Measurements from ENCODE around the gene NCOA1. TPM values are rescaled to one million over a fixed set of nuclear protein-coding genes. Genes with fewer than 3 reads are reported as not detected.

The NCOA1 gene
- total RNA-seq, 1 experiment from 2014 or later = 15.4 TPM

DNA sequence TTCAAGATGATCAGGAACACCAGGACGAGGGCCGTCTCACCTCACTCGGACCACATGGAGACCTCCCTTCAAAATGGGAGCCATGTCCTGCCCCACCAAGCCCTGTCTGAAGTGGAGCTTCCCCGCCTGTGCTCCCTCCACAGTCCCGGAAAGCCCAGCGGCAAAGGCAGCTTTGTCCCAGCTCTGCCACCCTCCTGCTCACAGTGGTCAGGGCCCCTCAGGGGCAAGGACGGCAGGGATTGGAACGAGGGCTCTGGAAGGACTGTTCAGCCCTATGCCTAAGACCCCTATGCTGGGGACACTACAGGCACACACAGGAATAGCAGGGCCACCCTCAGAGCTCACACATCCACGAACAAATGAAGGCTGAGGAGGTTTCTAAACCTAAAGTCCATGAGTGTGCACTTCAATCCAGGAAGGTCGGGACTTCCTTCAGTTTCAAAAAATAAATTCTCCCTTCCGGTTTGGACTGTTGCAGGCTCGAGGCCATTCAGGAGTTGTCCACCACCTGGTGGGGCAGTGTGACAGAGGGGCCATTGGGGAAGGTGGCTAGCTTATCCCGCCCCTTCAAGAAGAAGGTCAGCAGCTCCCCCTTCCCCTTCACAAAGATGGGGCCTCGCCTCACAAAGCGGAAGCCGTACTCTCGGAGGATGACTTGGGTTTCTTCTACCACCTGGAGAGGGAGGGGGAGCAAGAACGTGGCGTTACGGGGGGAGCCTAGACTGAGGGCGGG lies 328.6 kb downstream of the NCOA1 start:
- TF ChIP-seq, protein P1, sequence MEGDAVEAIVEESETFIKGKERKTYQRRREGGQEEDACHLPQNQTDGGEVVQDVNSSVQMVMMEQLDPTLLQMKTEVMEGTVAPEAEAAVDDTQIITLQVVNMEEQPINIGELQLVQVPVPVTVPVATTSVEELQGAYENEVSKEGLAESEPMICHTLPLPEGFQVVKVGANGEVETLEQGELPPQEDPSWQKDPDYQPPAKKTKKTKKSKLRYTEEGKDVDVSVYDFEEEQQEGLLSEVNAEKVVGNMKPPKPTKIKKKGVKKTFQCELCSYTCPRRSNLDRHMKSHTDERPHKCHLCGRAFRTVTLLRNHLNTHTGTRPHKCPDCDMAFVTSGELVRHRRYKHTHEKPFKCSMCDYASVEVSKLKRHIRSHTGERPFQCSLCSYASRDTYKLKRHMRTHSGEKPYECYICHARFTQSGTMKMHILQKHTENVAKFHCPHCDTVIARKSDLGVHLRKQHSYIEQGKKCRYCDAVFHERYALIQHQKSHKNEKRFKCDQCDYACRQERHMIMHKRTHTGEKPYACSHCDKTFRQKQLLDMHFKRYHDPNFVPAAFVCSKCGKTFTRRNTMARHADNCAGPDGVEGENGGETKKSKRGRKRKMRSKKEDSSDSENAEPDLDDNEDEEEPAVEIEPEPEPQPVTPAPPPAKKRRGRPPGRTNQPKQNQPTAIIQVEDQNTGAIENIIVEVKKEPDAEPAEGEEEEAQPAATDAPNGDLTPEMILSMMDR (IDR thresholded peaks at IDR 0.05; ENCODE audit: unreplicated experiment) = no peak
- TSS peak; percentile 35 for BruUV-seq (replicated peaks)
- Mint-ChIP-seq H3K9me3 (ENCODE audit: unreplicated experiment) (no peaks in the 10 kb centered on the region), H3K36me3 (ENCODE audit: insufficient read depth, unreplicated experiment) (peaks cover 51% of the 10 kb centered on the region), H3K27ac (ENCODE audit: low read depth, unreplicated experiment) (no peak overlapping the region), H3K27me3 (ENCODE audit: insufficient read depth, unreplicated experiment) (no peaks in the 10 kb centered on the region), H3K4me1 (ENCODE audit: insufficient read depth, unreplicated experiment) (no peaks in the 10 kb centered on the region), H3K4me3 (ENCODE audit: unreplicated experiment) (no peak overlapping the region)
- CTCF ChIA-PET = interaction anchor here (0.6 to 1.5 kb wide), 5 partner anchors 8 to 743 kb away, joined by 3 to 6 read pairs (median 3); no protein-coding TSS in a partner anchor
- intact Hi-C loops (cut with micrococcal nuclease) = loop anchor here (10.0 kb wide), 1 partner anchor 595 kb away; no protein-coding TSS in a partner anchor
- POLR2A ChIA-PET = interaction anchor here (0.6 kb wide), 2 partner anchors 14 to 327 kb away, joined by 3 read pairs; no protein-coding TSS in a partner anchor
- DNase-seq (ENCODE audit: unreplicated experiment) = no peak

DNA sequence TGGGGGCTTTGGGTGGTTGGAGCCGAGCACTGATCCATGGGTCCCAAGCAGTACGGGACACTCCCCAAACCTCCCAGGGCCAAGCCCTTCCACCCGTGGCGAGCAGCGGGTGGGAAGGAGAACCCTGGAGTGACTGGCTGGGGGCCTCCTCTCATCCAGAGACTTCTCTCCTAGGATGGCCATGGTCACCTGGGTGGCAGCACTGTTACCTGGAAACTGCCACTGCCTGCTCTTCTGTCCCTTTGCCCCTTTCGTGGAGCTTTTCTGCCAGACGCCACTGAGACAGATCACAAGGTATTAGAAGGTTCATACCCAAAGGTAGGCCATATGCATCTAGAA lies 329.1 kb downstream of the NCOA1 start:
- no TSS peak for BruUV-seq (replicated peaks)
- H3K27me3 Mint-ChIP-seq (ENCODE audit: insufficient read depth, unreplicated experiment) = no peaks in the 10 kb centered on the region
- H3K9me3 Mint-ChIP-seq (ENCODE audit: unreplicated experiment) = no peaks in the 10 kb centered on the region
- TF ChIP-seq, protein P1 (IDR thresholded peaks at IDR 0.05; ENCODE audit: unreplicated experiment) = no peak
- peaks cover 51% of the 10 kb centered on the region for H3K36me3 Mint-ChIP-seq (ENCODE audit: insufficient read depth, unreplicated experiment)
- H3K27ac Mint-ChIP-seq (ENCODE audit: low read depth, unreplicated experiment) = no peak overlapping the region
- no peaks in the 10 kb centered on the region for H3K4me1 Mint-ChIP-seq (ENCODE audit: insufficient read depth, unreplicated experiment)
- H3K4me3 Mint-ChIP-seq (ENCODE audit: unreplicated experiment) = no peak overlapping the region
- intact Hi-C loops (cut with micrococcal nuclease) = loop anchor here (10.0 kb wide), 1 partner anchor 595 kb away; no protein-coding TSS in a partner anchor
- ChIA-PET POLR2A (no interaction called here), CTCF (interaction anchor here (0.6 to 1.5 kb wide), 3 partner anchors 55 to 743 kb away, joined by 3 to 6 read pairs (median 3); no protein-coding TSS in a partner anchor)
- no peak for DNase-seq (ENCODE audit: unreplicated experiment)

Other genes starting within 250 kb of the NCOA1 start
- gene ITSN2, start 130.7 kb upstream of the NCOA1 start, total RNA-seq (2022) = 36.5 and 40.8 TPM in 2 replicates

Measured in MCF 10A (cell line).